GM21576 (cell line): Measurements from ENCODE around the gene ACADL.

Experiments used
- ATAC-seq: cut with Tn5 transposase; IDR thresholded peaks from one replicate; pipeline ENCODE4 v1.9.1; 2021; ENCODE audit warnings: mild to moderate bottlenecking, moderate library complexity; ENCODE audit not compliant: unreplicated experiment

Gene ACADL

GRCh38 chr2:210224941-210225672 lies at the start of gene ACADL:
ACADL (minus strand) TSS chr2:210225447; CDS start chr2:210225263, 184 bp downstream.
- no peak for ATAC-seq

GRCh38 chr2:210271300-210271699 lies 46.1 kb upstream of the ACADL start:
- ATAC-seq, result no peak

DNA sequence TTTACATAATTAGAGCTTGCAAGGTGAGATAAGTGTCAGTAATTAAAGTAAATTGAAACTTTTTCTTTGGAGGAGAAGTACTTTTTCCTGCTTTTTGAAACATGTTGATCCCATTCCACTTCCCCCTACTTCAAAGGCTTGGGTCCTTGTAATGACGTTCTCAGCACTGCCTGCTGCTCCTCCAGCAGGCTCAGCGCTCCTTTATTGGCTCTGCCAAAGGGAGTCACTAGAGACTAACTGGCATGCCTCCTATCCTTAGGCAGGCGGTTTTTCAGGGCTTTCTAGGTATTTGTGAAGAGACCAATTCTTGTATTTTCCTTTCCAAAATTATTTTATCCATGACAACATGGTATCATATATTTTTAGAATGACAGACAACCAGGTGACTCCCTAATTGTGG lies 43.9 kb upstream of the ACADL start:
- ATAC-seq, result no peak

DNA sequence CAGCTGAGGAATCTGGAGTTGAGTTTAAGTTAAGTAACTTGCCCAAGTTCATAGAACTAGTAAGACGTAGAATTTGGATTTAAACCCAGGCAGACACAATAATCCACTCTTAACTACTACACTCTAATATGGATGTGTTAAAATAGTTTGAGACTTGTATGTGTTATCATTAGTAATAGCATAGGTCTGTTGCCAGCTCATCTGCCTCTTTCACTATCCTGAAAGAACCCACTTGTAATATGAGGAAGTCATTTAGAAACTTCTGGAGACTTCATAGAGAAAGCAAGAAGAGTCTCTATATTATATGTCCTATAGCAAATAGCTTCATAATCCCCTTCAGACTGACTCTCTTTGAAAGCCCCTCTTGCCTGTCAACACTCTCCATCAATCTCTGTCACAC lies 43.0 kb upstream of the ACADL start:
- no peak for ATAC-seq

DNA sequence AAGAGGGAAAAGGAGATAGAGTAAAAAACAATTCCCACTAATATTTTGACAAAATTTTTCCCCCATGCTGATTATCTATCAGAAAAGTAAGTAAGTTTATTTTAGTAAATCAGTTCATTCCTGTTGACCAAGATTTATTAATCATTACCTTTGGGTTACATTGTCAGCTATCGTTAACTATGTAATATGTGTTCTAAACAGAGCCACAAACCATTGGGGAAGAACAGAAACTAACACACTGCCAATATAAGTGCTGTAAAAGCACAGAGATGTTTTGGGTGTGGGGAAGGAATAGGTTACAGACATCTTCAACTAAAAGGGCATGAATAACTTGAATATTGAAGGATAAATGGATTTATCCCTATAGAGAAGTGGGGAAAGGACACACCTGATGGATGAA lies 42.5 kb upstream of the ACADL start:
- ATAC-seq, result no peak

GRCh38 chr2:210264282-210264681 lies 39.0 kb upstream of the ACADL start:
- ATAC-seq, result no peak

DNA sequence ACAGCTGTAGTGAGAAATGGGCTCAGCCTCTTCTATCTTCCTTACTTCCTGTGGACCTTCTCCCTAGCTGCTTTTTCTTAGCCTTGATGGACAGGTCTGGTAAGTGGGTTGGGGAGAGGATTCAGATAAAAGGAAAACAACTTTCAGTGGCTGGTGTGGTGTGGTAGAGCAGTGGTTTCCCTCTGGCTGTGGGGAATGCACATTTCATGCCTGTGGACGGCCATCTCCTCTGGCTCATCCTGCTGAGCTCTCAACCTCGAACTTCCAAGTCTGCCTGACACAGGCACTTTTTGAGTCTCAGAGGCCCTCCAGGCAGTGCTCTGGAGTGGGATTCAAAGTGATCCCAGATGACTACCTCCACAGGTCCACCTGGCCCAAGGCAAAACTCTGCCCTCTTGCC lies 38.6 kb upstream of the ACADL start:
- no peak for ATAC-seq

GRCh38 chr2:210262036-210262435 lies 36.8 kb upstream of the ACADL start:
- no peak for ATAC-seq

- no peak for ATAC-seq
Measured at GRCh38 chr2:210259687-210260086, 34.4 kb upstream of the ACADL start.

DNA sequence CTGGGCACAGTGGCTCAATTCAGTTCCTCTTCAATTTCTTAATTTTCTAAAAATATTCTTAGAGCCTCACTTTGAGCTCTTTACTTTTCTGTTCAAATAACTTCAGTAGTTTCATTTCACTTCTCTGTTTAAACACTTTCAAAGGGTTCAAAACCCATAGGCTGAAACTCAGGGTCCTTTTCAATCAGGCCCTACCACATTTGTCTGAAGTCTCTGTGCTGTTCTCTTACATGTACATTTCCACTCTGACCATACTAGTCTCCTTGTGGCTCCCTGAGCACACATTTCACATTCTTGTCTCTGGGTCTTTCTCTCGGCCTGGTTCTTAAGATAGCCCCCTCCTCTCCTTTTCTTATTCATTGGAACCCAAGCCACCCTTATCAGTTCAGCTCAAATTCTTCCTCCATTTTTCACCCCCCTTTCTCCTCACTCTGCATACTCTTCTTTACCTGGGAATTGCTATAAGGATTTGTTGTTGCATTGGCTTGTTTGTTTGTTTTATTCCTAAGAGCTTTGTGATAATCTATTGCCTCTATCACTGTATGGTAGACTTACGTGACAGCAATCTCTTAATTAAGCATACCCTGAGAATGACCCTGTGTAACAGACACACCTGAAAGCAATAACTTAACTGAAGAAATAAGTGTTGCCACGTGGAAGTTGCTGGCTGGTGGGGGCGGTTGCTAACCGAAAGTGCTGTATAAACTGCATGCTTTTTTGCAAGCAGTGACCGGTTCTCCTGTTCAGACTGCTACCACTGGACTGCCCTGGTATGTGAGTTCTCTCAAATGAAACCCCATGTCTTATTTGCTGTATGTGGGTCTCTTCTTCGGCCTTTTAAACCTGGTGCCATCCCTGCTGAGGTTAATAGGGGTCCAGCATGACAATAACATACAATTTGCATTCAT lies 27.7 kb upstream of the ACADL start:
- no peak for ATAC-seq

DNA sequence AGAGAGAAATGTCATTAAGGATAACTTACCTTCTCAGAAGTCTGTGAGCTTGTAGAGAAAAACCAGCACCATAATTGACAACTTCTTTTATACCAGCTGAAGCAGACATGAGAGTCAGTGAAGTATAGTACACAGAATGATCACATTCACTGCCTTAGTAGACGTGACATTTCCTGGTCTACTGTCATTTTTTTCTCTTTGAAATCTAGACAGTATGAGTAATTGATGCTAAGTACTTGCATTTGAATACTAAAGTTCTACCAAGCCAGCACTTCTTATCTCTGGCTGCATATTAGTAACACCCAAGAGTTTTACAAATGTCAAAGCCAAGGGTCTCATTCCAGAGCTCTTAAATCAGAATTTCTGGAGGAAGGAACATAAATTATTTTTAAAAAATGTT lies 25.4 kb upstream of the ACADL start:
- no peak for ATAC-seq

GRCh38 chr2:210233487-210233886 lies 8.2 kb upstream of the ACADL start:
- no peak for ATAC-seq

- no peak for ATAC-seq
Measured at GRCh38 chr2:210230984-210231383, 5.7 kb upstream of the ACADL start.

GRCh38 chr2:210230518-210230917 lies 5.3 kb upstream of the ACADL start:
- ATAC-seq, result no peak

DNA sequence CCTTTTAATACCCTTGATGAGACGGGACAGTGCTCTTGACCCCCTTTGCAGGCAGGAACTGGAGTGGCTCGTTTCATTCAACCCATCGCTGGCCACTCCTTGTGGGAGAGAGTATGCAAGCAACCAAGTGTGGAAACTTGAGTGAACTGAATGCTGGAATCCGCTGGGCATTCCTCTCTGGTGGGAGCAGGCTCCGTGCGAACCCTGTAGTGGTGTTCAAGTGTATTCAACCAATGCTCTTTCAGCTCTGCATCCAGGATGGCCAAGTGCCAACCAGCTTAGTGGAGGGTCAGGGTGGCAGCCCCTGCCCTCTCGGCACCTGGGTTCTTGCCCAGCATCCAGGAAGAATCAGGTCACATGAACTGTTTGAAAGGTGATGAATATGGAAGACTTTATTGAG lies 3.3 kb upstream of the ACADL start:
- ATAC-seq, result no peak

- no peak for ATAC-seq
Measured at GRCh38 chr2:210227290-210228088, 2.2 kb upstream of the ACADL start.

DNA sequence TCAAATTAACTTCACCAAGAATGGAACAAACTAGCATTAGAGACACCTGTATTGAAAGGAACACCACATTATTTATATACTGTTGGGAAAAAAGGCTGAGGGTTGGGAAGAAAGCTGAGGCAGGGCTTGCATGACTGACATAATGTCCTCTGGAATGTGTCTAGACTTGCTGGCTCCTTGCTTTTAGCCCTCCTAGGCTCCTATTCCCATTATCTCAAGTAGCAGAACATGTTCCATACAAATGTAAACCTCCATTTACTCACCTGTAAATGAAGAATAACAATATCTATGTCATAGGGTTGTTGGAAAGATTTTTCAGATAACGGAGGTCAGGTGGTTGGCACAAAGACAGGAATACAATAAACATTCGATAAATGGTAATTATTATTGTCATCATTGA lies 976 bp upstream of the ACADL start:
- ATAC-seq, result no peak

DNA sequence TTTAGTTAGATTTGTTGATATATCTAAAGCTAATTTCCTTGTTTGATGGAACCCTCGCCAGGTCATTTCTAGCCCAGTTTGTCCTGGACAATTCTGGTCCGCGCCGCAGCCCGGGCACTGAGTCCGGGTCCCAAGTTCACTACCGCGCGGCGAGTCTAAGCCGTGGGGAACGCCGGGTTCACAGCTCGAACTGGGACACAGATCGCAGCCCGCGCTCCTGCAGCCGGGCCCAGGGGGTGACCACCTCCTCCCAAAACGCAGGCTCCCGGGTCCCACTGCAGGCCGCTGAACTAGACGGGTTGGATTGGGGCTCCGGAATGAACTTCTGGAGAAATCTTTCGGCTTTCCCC lies 681 bp downstream of the ACADL start:
- no peak for ATAC-seq

DNA sequence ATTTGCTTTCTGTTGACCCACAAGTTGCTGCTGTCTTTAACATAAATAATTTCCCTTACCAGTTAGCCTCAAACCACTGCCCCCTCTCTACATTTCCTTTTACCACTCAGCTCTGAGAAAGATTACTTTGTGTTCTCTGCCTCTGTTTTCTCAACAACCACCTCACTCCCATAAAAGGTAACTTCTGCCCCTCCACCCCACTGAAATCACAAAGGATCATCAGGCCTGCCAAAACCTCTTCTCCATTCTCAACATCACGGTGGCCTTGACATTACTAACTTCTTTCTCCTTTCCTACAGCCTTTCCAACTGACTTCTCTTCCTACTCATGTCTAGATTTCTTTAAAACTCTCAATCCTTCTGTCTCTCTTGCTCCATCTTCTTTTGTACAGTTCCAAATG lies 10.1 kb downstream of the ACADL start:
- no peak for ATAC-seq

GRCh38 chr2:210210185-210210584 lies 15.1 kb downstream of the ACADL start:
- no peak for ATAC-seq

DNA sequence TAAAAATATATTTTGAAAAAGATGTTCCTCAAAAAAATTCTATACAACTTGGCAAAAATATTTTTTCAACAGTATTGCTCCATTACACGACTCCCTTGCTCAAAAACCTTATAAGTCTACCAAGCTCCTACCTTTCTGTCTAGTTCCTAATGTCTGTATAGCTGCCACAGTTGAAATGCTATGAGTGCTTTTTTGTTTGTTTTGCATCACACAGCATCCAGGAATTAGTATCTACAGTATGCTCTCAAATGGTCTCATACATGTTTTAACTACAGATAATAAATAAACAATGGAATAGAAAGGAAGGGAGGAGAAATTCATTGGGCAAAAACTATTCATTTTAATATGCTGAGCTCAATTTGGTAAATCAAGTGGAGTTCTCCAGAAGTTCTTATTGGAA lies 17.3 kb downstream of the ACADL start:
- no peak for ATAC-seq

GRCh38 chr2:210203558-210203957 lies 21.7 kb downstream of the ACADL start:
- no peak for ATAC-seq
